UCSD-AML1 (cell line): ENCODE results near the gene NIPA2.

Source experiments
- DNase-seq: peaks from one replicate; lab custom pipeline; 2025; ENCODE audit not compliant: unreplicated experiment; lab: John Stamatoyannopoulos, UW

Gene NIPA2

DNA sequence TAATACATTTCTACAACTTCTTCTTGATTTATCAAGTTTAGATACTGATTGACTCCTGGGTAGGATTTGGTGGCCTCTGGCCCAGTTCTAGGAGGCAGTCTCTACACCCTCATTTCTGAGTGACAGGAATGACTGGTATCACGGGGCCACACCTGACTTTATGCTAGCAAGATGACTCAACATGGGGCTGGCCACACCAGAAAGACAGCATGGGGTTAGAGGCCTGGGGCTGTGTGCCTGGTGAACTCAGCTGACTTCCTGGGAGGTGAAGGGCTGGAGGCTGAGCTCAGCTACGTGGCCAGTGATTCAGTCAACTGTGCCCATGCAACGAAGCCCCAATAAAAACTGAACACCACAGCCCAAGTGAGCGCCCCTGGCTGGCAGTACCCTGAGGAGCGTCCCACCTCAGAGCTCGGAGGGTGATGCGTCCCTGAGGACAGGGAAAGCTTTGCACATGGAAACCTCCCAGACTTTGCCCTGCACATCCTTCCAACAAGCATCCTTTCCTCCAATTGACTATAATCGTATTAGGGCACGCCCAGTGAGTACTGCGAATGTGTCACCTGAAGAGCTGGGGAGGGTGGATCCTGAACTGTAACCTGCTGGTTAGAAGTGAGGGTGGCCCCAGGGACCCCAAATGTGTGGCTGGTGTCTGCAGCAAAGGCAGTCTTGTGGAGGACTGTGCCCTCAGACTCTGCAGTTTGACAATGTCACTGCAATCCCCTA, 57.2 kb downstream of the NIPA2 start:
- no peak for DNase-seq

DNA sequence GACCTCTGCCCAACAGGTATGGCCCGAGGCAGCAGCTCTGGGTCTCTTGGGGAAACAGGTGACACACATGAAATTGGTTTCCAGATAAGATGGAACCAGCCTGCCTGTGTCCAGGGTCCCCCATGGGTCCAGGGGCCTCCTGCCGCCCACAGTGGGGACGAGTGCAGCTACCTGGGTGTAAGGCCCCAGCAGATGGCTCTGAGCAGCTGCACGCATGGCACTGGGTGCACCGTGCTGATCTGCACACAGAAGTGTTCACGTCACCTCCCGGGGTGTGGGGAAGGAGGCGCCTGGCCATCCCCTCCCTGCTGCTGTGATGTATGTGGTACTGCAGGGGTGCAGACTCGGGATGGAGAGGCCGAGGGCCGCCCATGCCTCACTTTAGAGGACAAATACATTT, 63.6 kb downstream of the NIPA2 start:
- DNase-seq: no peak

DNA sequence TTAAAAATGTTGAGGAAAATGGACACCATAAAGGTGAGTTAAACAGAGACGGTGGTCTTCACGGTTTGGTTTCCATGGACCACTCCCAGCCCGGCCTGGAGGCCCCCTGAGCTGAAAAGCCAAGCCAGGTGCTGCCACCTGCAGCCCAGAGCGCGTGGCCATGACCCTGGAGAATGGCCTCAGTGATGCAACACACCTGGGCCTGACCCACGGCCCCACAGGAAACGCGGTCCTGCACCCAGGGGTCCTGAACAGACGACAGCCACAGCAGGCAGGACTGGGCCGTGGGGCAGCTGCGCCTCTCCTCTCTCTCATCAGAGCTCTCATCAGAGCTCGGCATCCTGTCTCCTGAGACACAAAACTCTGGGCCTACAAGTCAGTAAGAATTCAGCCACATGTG, 64.1 kb downstream of the NIPA2 start:
- no peak for DNase-seq

DNA sequence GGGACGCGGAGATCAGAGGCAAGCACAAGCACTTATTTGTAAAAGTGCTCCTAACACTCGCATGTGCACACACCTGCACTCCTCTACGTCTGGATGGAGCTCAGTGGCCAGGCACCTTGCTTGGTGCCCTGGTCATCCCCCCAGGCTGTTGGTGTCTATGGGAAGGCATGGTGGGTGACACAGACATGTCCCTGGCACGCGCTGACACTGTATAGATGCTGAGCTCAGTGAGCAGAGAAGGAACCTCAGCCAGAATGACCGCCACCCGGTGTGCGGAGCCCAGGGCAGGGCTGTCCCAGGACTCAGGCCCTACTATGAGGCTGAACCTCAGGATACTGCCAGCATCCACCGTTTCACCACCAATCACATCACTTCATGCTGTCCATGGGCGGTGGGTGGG, 64.5 kb downstream of the NIPA2 start:
- no peak for DNase-seq

DNA sequence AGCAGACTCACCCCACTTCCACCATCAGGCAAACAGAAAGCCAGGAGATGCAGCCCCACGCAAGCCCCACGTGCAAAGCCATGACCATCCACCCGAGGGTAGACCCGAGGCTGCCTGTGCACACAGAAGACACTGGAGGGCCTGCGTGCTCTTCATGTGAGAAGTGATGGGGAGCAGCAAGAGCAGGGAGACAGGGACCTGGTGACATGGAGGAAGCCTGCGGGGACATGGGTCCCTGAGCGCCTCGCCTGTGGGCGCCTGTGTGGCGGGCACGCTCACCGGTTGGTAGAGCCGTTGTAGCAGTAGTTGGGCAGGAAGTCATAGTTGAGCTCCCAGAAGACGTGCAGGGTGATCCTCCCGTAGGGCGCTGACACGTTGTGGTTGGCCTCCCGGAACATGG, 65.0 kb downstream of the NIPA2 start:
- DNase-seq: no peak

DNA sequence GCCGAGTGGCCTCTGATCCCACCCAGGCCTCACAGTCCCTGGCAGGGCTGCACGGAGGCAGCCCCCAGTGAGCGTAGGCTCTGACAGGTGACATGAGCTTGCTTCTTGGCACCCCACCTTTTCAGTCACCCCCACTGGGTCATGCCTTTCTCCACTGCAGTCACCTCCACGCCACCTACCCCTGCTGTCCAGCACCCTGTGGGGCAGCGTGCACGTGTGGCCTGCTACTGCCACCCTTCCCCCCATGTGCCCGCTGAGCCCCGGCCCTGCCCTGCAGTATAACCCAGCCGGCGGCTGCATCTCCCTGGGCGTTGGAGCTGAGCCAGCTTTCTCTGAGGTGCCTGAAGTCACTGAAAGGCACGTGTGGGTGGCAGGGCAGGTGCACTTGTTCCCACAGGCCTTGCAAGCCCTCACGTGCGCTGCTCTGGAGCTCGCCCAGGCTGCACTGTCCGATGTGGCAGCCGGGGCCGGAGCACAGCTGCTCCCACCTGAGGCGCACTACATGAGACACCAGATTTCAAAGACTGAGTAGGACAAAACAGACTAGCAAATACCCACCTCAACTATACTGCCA, 65.6 kb downstream of the NIPA2 start:
- no peak for DNase-seq

DNA sequence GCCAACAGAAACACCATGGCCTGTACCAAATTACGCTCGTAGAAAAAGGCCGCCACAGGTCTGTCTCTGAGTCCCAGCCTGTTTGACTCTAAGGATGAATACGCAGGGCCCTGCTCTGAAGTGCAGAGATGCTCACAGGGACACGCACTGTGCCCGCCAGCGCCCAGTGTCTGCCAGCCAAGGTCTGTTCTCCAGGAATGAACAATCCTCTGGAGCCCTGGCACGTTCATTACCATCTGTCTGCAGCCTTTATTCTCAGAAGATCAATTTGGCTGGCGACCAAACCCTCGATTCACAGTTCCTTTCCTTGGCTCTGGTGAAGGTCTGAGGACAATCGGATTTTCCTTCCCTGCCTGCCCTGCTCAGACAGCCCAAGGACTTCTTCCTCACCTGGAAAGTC, 66.3 kb downstream of the NIPA2 start:
- no peak for DNase-seq

DNA sequence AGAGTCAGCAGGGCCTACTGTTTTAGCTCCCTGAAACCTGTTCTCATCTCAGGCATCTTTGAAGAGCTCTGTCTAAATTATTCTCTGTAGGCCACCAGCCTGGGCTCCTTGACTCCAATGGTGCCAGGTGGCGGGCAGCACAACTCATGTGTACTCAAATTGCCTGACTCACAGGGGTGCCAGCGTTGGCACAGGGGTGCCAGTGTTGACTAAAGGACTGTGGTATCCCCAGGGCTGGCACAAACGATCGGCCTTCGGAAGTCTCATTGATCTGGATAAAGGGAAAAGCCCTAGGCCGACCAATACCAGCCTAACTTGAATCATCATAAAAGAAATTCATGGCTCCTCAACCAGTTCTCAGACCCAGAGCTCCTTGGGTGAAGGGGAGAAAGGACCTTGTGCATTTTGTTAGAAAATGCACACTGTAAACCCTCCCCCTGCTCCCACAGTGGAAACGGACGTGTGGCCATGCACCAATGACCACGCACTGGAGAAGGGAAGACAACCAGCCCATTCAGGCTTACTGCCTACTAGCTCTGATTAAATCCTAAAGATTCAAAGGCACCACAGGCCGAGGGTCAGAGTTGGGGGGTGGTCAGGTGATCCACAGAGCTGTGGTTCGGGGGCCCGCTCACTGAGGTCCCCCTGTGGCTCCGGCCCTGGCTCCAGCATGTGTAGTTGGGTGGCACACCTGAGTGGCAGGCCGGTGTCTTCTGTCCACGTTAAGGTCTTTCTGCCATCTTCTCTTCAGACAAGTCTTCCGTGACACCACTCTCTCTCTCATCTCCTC, 68.9 kb downstream of the NIPA2 start:
- DNase-seq: no peak

DNA sequence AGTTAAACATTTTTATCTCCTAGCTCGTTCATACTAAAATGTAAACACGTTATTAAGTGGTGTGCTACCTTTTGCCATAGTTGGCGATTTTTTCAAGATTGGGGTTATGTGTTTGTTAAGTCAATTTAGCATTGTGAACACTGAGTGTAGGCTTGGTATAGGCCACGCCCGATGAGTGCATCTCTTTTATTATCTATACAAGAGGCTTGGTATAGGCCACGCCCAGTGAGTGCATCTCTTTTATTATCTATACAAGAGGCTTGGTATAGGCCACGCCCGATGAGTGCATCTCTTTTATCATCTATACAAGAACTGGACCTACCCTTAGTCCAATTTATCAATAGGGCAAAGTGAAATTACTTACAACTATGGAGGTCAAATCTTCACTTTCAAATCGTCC, 70.4 kb downstream of the NIPA2 start:
- no peak for DNase-seq

DNA sequence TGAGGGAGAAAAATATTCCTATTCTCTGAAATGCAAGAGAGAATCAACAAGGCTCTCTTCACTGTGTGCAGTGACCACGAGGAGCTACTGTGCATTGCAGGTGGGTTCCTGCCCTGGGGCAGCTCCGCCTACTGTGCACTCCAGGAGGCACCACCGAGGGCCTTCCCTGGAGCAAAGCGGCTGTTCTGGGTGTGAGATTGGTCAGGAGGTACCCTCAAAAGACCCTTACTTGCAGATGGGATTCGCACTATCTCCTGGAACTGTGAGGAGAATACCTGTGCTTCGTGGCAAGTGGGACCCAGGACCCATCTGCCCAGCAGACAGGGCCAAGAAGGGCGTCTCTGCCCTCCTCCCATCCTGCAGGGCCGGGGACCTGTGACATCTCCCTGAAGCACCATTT, 72.8 kb downstream of the NIPA2 start:
- no peak for DNase-seq

DNA sequence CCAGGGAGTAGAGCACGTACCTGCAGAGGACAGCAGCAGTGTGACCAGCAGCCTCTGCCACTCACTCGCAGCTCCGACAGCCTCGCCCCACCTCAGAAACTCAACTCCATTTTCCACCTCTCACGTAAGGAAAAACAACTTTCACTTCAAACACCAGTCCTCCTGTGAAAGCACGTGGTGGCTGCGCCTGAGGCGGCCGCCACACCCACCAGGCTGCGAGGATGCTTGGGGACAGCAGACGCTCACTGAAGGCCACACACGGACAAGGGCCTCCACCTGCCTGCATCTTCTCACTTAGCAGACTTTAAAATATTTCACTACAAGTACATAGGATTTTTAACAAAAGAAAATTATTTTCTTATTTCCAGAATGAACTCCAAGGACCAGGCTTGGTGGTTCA, 73.8 kb downstream of the NIPA2 start:
- DNase-seq: no peak

DNA sequence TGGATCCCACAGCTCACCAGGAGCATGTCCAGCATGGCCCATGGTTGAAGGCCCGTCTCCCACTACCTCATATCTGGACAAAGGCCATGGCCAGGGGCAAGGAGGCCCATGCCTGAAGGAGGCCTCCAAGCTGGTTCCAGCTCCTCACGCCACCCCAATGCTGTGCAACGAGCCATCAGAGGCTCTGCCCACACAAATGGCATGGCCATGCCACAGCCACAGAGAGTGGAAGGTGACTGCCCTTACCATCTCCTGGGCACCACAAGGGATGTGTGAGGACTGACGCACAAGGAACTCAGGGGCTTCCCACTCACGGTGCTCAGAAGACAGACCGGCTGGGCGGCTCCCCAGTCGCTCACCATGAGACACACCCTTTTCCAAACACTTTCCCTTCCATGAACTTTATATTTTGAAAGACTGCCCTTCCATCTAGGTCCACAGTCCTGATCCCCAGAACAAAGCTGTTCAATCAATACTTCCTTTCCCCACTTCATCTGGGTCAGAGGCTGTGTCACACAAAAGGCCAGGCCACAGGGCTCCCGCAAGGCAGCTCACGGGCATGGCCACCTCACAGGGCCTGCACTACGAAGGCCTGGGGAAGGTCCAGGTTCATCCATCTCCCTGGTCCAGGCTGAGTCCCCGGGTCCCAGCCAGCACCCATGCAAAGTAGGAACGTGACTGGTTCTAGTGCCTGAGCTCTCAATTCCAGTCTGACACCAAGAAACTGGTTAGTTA, 75.3 kb downstream of the NIPA2 start:
- DNase-seq: no peak

DNA sequence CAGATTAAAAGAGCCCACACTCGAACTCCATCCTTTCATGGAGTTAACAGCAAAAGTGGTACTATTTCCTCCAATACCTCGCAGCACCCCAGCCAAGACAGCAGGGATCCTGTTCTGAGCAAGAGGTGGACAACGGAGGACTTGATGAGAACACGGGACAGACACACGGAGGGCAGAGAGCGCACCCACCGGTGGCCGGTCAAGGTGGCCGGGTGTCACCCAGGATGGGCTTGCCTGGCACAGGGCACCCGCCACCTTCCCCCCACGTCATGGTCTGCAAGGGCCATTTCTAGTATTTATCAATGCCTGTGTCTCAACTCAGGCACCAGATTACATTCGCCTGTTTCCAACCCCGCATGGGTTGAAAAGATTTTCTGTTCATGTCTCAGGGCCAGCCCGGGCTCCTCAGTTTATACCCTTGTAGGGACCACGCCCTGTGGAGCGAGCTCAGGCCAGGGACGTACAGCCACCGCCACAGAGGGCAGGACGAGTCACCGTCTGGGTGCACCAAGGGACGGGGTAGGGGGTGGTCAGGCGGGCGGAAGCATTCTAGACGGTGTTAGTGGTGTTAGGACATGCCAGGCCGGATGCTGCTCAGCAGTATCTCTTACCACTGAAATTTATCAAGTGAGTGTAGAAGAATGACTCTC, 77.5 kb downstream of the NIPA2 start:
- DNase-seq: no peak

DNA sequence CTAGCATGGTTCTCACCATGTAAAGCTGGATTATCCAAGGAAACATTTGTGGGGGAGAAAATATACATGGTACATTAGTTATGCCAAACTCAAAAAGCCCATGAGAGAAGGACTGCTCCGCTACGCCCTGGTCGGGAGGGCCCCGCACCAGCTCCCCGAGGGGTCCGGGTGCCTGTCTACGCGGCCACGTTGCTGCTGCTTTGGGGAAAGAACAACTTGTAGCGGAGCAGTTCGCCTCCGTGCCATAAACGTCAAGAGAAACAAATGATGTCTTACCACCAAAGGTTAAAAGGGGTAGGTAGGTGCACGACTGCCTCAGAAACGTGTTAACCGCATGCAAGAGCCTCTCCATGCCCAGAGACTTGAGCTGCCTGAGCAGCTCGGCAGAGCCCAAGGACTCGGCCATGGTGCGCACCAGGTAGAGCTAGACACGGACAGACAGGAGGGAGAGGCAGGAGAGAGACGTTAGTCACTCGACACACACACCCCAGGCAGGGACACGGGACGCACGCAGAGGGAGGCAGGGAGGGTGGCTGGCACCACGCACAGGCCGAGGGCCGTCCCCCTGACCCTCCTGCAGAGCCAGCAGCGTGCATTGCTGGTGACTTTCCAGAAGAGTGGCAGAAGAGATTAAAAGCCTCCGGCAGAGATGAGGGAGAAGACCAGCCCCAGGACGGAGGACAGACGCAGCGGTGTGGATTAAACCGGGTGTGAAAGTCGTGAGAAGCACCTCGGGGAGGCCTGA, 78.3 kb downstream of the NIPA2 start:
- no peak for DNase-seq

DNA sequence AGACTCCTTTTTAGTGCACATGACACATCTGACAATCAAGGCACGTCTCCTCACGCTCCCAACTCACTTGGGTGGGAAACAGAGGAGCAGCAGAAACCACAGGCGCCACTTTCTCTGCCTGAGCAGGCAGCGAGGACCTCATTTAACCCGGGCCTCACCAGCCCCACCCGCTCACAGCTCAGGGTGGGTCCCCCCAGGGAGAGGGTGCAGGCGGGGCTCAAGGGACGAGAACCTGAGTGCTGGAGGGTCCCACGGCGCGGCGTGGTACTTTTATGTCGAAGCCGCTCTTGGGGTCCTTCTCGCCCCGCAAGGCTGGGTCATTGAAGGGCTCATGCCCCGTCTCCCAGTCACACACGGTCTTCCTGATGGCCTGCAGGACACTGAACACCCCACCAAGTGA, 79.1 kb downstream of the NIPA2 start:
- no peak for DNase-seq
